Mucosa of gallbladder (tissue), 1 donor: Measurements from ENCODE around the gene PREX1. TPM values are rescaled to one million over a fixed set of nuclear protein-coding genes. Genes with fewer than 3 reads are reported as not detected.

ENCODE experiments used
- DNase-seq: peaks from one replicate; pipeline ENCODE4 v3.0.0-alpha.2; 2020; ENCODE audit warnings: low spot score
- total RNA-seq: library from RNA; stranded (reverse); gene quantifications from one replicate; pipeline ENCODE4 v1.2.1, GENCODE V29; 2021
- donor health status: DM: no; HTN: no; CAD: no.

Gene PREX1
- total RNA-seq, 1 donor from 2014 or later, result 29.8 TPM

DNA sequence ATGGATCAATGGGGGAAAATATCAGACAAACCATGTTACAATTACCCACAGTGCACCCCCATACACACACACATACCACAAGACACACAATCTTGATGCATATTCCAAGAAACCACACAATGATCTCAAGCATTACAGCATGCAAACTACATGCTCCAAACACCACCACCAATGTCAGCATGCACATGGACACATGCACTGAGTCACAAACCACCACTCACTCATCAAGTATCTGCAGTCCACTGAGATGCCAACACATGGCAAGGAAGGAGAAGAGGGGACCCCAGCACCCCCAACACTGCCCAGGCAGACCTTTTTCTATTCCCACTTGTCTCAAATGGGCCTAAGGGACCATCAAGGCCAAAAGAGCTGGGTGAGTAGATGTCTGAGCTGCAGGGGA, 91.6 kb downstream of the PREX1 start:
- DNase-seq, result no peak

DNA sequence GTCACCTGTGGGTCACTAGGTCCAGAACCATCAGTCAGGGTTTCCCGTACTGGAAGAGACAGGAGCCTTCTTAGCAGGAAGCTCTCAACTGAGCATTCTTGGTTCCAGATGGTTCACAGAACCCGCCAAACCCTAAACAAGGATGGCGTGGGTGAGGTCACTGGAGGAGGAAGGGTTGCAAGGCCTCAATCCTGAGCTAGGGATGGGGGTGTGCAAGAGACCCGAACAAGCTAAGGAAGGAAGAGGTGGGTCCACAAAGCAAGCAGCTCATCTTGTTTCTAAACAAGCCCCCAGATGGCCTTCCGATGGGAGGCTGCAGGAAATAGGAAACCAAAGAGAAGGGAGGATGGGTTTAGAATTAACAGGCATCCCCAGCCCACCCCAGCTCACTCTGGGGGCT, 92.7 kb downstream of the PREX1 start:
- DNase-seq, result no peak

- no peak for DNase-seq
These were observed 93.6 kb downstream of the PREX1 start for GRCh38 chr20:48734104-48734749.

- no peak for DNase-seq
These were observed 94.5 kb downstream of the PREX1 start for GRCh38 chr20:48733296-48733790.

- DNase-seq, result no peak
These were observed 95.5 kb downstream of the PREX1 start for GRCh38 chr20:48732081-48732829.

DNA sequence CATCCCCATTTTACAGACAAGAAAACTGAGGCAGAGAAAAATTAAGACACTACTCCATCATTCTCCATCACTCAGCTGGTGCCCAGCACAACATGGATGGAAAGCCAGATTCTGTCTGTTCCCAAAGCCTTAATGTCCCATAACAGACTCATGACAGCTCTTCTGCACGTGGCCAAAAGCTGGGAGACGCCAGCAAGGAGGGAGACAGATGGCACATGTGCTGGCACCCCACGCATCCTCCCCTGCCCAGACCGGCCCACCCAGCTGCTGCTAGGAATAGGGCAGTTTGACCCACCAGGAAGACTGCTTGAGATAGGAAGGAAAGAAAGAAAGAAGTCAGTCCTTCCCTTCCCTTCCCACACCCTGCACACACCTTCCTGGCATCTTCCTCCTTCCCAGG, 96.3 kb downstream of the PREX1 start:
- DNase-seq, result no peak

- DNase-seq, result no peak
These were observed 96.8 kb downstream of the PREX1 start for GRCh38 chr20:48730977-48731376.

- DNase-seq, result no peak
These were observed 98.3 kb downstream of the PREX1 start for GRCh38 chr20:48729538-48729937.

DNA sequence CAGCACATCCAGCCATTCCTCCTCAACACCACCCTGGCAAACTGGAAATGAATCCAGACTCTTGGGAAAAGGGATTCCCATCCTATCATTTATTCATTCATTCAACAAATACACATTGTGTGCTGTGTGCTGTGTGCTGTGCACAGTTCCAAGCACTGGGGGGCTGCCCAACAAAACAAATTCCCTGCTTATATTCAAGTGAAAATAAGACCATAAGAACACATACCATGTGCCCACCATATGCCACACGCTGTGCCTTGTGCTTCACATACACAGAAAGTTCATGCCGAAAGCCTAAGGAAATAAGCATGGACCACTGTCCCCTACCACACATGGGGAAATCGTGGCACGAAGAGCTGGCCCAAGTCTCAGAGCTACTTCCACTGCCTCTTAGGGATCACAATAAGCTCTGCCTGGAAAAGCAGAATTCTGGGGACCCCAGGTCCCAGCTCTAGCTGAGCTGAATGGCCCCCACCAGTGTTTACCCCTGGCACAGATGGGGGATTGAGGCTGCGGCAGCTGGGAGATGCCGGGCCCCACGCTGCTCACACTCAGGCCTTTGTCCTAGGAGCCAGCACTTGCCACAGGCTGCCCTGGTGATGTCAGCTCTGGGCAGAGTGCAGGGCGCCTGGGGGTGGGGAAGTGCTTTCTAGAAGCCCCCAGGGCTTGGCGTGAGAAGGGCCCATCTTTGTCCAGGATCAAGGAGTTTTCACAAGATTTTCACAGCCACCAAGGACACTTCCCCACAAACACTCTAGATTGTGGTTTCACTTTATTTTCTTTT, 99.6 kb downstream of the PREX1 start:
- no peak for DNase-seq

DNA sequence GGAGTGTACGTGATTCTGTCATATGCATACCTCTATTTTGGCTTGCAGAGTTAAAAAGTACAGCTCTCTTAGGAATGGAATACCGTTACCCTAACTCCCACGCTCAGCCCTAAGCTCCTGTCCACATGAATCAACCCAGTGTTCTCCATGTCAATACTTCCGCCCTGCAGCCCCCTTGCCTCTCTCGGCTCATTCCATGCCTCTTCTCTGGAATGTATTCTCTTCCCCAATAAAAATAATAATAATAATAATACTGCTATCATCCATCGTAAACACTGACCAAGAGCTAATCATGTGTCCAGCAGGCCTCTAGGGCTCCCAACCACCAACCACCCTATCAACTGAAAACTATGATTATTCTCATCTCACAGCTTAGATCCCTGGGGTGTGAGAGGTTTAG, 100.6 kb downstream of the PREX1 start:
- no peak for DNase-seq

GRCh38 chr20:48725555-48725991, 102.2 kb downstream of the PREX1 start:
- DNase-seq, result no peak

- no peak for DNase-seq
These were observed 102.8 kb downstream of the PREX1 start for GRCh38 chr20:48724891-48725554.

DNA sequence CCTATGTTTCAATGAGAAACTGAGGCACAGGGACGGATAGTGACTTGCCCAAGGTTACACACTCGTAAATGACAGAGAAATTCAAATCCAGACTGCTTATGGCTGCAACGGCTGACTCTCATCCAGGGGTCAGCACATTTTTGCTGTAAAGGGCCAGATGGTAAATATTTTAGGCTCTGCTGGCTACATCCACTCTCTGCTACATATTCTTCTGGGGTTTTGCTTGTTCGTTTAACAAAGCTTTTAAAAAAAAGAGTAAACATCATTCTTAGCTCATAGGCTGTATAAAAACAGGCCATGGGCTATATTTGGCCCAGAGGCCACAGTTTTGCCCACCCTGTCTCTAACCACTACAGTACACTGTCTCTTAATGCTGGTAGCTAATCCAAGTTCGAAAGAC, 103.4 kb downstream of the PREX1 start:
- no peak for DNase-seq

DNA sequence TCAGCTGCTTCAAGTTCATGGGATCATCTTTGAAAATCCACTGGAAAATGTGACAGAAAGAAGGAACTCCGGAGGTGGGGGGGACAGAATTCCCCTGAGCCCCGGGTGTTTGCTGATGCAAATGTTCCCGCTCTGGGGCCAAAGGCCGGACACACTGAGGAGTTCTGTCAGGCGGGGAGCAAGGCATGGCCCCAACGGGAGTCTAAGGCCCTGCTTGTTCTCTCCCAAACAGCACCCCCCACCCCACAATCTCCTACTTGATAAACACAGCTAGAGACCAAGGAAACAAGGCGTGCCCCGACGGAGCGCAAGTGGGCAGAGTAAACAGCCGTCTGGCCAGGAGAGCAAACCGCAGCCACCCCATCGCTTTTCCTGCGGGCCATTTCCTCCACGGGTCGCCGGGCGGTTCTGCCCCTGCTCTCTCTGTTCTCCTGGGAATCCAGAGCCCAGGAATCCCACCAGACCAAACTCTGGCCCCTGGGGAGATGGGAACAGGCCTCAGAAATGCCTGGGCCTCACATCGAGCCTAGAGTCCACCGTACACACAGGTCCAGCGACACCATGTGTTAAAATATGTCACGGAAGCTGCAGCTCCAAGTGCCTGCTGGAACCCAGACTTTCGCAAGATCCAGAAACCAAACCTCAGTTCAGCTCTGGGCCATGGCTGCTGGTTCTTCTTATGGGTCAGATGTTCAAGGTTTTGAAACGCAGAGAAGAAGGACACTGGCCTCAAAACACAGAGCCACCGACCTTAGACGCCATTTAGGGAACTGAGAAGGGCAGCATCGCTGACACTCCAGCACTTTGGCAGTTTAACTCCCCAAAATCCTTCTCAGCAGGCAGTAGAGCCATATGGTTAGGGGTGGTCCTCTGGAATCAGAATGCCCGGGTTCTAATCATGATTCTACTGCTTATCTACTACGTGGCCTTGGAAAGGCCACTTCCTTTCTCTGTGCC, 104.2 kb downstream of the PREX1 start:
- DNase-seq, result peak; percentile 32

- no peak for DNase-seq
These were observed 105.0 kb downstream of the PREX1 start for GRCh38 chr20:48722737-48723191.

- peak; percentile 44 for DNase-seq
These were observed 105.6 kb downstream of the PREX1 start for GRCh38 chr20:48722002-48722731.

GRCh38 chr20:48721324-48722001, 106.3 kb downstream of the PREX1 start:
- DNase-seq, result no peak

DNA sequence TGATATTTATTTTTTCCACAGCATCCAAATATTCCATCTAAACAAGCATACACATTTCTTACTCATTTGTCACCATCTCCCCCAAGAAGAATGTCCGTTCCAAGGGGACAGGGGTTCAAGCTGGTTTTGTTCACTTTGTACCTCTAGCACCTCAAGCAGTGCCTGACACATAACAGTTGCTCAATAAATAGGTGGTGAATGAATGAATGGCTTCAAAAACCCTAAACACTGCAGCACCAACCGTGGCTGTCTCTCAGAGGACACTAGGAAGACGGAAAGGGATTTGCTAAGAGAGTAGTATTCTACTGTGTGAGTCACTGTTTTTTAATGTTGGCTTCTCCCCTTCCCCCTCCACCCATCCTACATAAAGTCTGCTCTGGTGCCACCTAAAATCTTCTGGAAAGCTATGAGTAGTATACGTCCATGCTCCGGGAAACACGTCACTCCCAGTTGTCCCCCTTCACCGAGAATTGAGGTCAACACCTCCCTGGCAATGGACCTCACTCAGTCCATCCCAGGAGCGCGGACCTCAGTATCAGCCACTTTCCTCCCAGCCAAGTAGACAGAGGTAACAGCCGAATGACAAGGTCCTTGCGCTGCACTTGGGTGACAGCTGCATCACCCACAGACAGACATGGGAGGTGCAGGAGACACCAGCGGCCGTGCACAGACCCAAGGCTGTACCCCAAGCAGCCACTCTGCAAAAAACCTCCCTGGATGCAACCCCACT, 107.4 kb downstream of the PREX1 start:
- no peak for DNase-seq
